IPS-NIHi7 (cell line): ENCODE measurements around the gene IPMK.
"Not testable (repeated sequence)": the region's sequence is repeated elsewhere in the genome, so short reads cannot be mapped to it uniquely, and the experiment has no call there.

Experiments used
- DNase-seq: peaks from one replicate; pipeline ENCODE4 v3.0.0; 2012; ENCODE audit warnings: mixed read lengths; ENCODE audit errors: extremely low spot score

Gene IPMK

GRCh38 chr10:58220769-58221451 is 46.8 kb downstream of the IPMK start:
- no peak for DNase-seq

- no peak for DNase-seq
Observed at GRCh38 chr10:58219875-58220274, 47.8 kb downstream of the IPMK start.

- no peak for DNase-seq
Observed at GRCh38 chr10:58217612-58218011, 50.1 kb downstream of the IPMK start.

GRCh38 chr10:58212622-58213021 is 55.1 kb downstream of the IPMK start:
- DNase-seq: no peak

GRCh38 chr10:58210160-58210559 is 57.5 kb downstream of the IPMK start:
- peak; percentile 16 for DNase-seq

GRCh38 chr10:58209669-58210068 is 58.0 kb downstream of the IPMK start:
- DNase-seq: no peak

GRCh38 chr10:58206251-58206650 is 61.4 kb downstream of the IPMK start:
- no peak for DNase-seq

- DNase-seq: no peak
Observed at GRCh38 chr10:58201704-58202103, 66.0 kb downstream of the IPMK start.

- DNase-seq: no peak
Observed at GRCh38 chr10:58189269-58189668, 78.4 kb downstream of the IPMK start.

GRCh38 chr10:58184120-58184670 is 83.5 kb downstream of the IPMK start:
- no peak for DNase-seq

- DNase-seq: no peak
Observed at GRCh38 chr10:58180666-58181065, 87.0 kb downstream of the IPMK start.

GRCh38 chr10:58179238-58179637 is 88.5 kb downstream of the IPMK start:
- no peak for DNase-seq

- DNase-seq: no peak
Observed at GRCh38 chr10:58178811-58179210, 88.9 kb downstream of the IPMK start.

GRCh38 chr10:58177362-58177947 is 90.2 kb downstream of the IPMK start:
- no peak for DNase-seq

- peak; percentile 50 for DNase-seq
Observed at GRCh38 chr10:58175990-58176900, 91.4 kb downstream of the IPMK start.

- DNase-seq: no peak
Observed at GRCh38 chr10:58174831-58175230, 92.9 kb downstream of the IPMK start.

GRCh38 chr10:58173391-58173790 is 94.3 kb downstream of the IPMK start:
- DNase-seq: no peak

GRCh38 chr10:58171146-58171545 is 96.5 kb downstream of the IPMK start:
- no peak for DNase-seq

- no peak for DNase-seq
Observed at GRCh38 chr10:58164517-58164916, 103.2 kb downstream of the IPMK start.

GRCh38 chr10:58158806-58159205 is 108.9 kb downstream of the IPMK start:
- DNase-seq: no peak

GRCh38 chr10:58157076-58157766 is 110.5 kb downstream of the IPMK start:
- no peak for DNase-seq

- DNase-seq: not testable (repeated sequence)
Observed at GRCh38 chr10:58155941-58156340, 111.8 kb downstream of the IPMK start.
